Epidermal melanocyte (primary cell): ENCODE measurements around the gene HEATR9.

Experiments
- DNase-seq: peaks from one replicate; pipeline ENCODE4 v3.0.0; 2011; ENCODE audit warnings: low spot score; ENCODE audit not compliant: insufficient read length

The HEATR9 gene

GRCh38 chr17:35866341-35866950 lies 2.2 kb downstream of the HEATR9 start:
- DNase-seq, result no peak

DNA sequence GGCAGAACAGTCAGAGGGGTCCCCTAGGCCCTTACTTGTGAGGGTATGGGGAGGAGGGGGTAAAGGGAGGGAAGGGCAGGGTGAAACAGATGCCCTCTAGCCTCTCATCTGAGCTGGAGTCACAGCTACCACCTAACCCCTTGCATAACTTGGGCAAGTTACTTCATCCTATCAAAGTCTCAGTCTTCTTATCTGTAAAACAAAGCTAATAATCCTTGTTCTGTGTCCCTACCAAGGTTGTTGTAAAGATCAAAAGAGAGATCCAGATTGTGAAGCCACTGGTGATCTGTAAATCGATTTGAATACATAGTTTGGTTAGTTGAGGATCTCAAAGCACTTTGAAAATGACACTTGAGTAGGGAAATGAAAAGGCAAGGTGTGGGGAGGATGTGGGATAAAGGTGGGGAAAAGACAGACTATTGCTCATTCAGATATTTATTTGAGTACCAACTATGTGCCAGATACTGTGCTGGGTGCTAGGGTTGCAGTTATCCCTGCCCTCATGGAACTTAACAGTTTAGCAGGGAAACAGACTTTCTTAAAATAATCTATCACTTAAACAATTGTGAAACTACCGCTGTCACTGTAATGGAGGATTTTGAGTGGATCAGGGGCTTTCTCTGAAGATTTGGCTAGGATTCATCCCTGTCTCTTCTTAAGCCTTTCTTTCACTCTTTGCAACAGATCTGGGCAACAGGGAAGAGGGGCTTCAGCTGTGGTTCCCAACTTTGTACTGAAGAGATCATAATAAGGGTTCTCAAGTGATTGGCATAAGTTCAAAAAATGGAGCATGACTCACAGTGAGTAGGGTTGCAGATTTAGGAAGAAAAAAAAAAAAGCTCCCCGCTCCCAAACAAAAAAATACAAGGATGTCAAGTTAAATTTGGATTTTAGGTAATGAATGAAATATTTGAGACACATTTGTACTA lies 3.0 kb downstream of the HEATR9 start:
- DNase-seq, result no peak

GRCh38 chr17:35864853-35865252 lies 3.8 kb downstream of the HEATR9 start:
- no peak for DNase-seq

DNA sequence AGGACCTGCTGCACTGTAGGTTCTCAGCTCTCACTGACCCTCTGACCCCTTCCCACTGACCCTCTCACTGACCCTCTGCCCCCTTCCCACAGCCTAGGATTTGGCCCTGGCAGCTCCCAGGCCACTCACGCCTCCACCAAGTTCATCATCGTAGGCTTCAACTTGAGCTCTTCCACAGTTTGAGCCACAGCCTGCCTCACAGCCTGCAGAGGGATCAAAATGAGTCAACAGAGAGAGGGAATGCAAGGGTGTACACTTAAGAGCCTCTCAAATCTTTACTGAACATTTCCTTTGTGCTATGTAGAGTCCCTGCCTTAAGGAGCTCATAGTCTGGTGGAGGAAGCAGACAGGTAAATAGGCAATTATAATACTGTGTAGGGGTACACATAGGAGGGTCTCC lies 12.1 kb downstream of the HEATR9 start:
- no peak for DNase-seq

DNA sequence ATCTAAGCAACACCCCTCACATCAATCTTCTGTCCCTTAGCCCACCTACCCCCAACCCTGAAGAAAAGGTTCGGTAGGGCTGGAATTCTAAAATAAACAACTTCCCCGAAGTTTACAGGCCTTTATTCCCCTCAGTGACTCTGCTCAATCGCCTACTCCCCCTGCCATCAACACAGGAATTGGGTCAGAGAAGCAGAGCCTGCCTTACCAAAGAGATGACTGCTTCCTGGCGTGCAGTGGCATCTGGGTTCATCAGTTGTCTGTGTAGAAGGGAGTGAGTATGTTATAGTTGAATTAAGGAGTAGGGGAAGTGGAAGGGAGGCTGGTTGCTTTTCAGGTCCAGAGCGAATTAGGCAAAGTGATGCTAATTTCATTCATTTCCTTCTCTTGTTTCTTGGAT lies 12.7 kb downstream of the HEATR9 start:
- no peak for DNase-seq

DNA sequence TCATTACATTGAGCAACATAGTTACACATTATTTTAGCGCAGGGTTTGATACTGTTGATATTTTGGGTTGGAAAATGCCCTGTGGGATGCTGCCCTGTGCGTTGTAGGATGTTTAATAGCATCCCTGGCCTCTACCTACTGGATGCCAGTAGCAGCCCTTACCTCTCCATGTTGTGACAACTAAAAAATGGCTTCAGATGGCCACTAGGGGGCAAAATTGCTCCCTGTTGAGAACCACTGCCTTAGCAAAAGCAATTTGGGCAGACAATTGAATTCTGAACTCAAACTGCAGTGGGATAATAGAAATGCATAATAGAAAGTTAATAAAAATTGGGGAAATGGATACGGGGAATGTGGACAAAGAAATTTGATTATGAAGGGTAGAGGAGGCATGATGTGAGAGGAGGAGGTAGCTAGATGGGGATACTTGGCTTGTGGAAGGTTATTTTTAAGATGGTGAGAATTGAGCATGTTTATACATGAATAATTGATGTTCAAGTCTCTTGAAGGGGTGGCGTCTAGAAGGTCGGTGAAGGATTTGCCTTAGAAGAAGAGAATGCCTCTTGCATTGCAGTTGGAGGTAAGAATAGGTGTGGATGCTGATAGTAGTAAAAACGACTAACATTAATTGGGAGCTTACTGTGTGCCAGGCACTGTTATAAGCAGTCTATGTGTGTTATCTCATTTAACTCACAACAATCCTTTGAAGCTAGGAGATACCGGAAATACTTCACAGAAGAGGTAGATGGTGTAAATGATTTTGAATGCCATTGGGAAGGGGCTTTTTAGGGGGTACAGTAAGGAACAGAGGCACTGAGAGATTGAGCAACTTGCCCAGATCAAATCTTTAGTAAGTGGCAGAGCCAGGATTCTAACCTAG lies 19.0 kb downstream of the HEATR9 start:
- DNase-seq, result peak; percentile 49

- no peak for DNase-seq
Observed at GRCh38 chr17:35847633-35848373, 20.9 kb downstream of the HEATR9 start.

GRCh38 chr17:35847006-35847405 lies 21.7 kb downstream of the HEATR9 start:
- no peak for DNase-seq

- peak; percentile 24 for DNase-seq
Observed at GRCh38 chr17:35846055-35846809, 22.5 kb downstream of the HEATR9 start.

GRCh38 chr17:35844547-35844946 lies 24.1 kb downstream of the HEATR9 start:
- no peak for DNase-seq

DNA sequence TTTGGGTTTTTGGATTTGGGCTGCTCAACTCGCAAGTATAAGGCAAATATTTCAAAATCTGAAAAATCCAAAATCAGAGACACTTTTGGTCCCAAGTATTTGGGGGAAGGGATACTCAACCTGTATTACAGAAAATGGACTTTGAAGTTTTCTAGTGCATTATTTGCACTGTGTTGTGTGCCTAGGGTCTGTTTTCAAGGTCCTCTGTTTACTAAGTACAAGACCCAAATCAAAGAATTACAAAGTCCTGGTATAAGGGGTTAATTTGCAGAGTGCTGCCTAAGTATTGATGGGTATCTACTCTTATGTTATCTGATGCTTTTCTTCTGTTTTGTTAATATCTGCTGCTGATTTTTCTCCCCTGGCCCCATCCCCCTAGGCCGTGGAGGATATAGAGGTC lies 25.0 kb downstream of the HEATR9 start:
- no peak for DNase-seq

- no peak for DNase-seq
Observed at GRCh38 chr17:35842239-35842638, 26.5 kb downstream of the HEATR9 start.

GRCh38 chr17:35841505-35841904 lies 27.2 kb downstream of the HEATR9 start:
- no peak for DNase-seq

GRCh38 chr17:35841101-35841500 lies 27.6 kb downstream of the HEATR9 start:
- no peak for DNase-seq

DNA sequence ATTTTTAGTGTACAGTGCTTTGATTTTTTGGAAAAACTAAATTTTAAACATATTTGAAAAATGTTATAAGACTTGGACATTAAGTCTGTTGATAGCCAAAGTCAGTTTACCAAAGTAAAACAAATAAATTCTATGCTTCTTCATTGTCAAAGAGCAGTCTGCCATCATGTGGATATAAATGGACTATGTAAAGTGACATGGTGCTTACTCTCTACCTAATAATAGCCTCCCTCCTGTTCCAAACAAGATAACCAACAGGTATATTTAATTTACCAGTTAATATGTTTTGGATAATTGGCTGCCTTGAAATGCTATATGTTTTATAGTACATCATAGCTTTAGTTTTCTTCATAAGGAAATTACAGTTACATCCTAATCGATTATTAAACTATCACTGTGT lies 43.5 kb downstream of the HEATR9 start:
- DNase-seq, result no peak

GRCh38 chr17:35821308-35821707 lies 47.4 kb downstream of the HEATR9 start:
- DNase-seq, result no peak

DNA sequence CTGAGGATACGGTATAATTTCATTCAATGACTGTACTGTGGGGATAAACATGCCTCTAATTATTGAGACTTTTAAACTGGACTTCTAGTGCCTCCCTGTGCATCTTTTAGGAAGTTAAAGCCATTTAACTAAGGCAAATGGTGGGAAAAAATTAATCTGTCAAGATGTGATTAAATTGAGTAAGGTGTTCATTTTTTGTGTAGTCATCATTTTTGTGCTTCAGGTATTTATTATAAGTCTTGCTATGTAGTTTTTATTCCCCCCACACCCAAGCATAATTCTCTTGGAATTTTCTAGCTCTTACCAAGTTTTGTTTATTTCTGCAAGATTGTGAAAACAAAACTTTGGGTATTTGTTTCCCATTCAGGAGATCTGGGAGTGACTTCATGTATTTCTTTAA lies 49.2 kb downstream of the HEATR9 start:
- DNase-seq, result no peak

DNA sequence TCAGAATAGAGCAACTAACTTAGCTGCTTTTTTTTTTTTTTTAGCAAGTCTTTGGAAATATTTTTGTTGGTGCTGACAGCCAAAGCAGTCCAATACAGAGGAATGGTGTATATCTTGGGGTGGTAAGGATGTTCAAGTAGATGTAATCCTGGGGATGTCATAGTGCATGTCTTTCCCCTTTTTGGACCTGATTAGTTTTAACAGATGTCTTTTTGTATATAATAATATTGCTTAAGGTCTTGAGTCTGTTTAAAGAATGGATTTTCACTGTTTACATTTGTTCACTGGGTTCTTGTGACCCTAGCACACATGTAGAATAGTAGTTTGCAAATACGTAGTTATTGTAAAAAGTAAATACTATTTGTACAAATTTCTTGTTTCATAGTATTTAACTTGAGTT lies 51.5 kb downstream of the HEATR9 start:
- DNase-seq, result no peak

DNA sequence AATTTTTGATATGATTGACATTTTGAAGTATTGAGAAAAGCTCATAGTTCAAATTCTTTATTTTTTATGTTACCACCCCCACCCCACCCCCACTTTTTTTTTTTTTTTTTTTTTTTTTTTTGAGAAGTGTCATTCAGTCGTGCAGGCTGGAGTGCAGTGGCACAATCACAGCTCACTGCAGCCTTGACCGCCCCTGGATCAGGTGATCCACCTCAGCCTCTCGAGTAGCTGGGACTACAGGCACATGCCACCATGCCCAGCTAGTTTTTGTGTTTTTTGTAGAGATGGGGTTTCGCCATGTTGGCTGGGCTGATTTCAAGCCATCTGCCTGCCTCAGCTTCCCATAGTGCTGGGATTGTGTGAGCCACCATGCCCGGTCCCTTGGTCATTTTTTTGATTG lies 52.0 kb downstream of the HEATR9 start:
- no peak for DNase-seq

DNA sequence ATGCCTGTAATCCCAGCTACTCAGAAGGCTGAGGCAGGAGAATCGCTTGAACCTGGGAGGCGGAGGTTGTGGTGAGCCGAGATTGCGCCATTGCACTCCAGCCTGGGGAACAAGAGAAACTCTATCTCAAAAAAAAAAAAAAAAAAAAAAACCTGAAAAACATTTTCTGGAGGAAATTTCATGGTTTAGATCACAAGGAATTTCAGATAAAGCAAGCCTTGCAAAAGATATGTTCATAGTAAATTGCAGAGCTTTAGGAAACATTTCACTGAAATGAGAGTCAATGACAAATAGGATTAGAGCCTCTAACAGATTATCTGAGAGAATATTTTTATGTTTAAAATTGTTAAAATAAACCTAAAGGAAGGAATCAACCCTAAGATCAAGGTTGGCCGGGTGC lies 56.2 kb downstream of the HEATR9 start:
- no peak for DNase-seq
